Hematopoietic multipotent progenitor cell treated with erythropoietin and hydrocortisone succinate and interleukin-3 and kit ligand, for 8 days (in vitro differentiated cells): ENCODE results near the gene NTPCR.

Experiments used
- DNase-seq: peaks from one replicate; pipeline ENCODE4 v3.0.0-alpha.2; 2015

NTPCR gene

GRCh38 chr1:232965124-232965911 lies 14.9 kb downstream of the NTPCR start:
- DNase-seq: no peak

- DNase-seq: no peak
These were observed 15.5 kb downstream of the NTPCR start for GRCh38 chr1:232965912-232966217.

- DNase-seq: peak; percentile 6
These were observed 16.3 kb downstream of the NTPCR start for GRCh38 chr1:232966663-232967062.

DNA sequence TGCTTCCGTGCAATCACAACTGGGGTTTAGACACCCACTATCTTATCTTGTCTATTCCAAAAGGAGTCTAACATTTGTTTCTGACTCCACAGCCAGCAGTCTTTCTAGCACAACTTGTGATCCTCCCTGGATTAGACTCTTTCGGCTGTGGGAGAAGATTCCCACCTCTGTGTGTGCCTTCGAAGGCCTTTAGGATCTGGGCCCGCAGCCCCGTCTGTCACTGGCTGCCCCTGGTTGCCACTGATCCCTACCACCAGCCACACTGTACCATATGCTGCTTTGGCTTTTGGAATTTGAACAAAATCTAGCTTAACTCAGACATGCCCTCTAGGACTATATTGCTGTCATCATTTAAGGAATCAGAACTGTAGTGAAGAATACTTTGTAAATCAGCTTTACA lies 18.0 kb downstream of the NTPCR start:
- DNase-seq: no peak

- peak; percentile 18 for DNase-seq
These were observed 18.6 kb downstream of the NTPCR start for GRCh38 chr1:232968965-232969364.

DNA sequence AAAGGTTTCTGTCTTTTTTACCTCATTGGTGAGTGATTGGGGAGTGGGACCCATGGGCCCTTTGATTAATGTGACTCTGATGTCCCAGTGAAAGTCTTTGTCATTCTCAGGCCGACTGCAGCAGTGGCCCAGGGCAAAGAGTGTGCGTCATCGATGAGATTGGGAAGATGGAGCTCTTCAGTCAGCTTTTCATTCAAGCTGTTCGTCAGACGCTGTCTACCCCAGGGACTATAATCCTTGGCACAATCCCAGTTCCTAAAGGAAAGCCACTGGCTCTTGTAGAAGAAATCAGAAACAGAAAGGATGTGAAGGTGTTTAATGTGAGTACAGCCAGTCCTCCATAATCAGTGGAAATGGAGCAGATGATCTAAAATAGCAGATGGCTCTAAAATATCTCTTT lies 19.4 kb downstream of the NTPCR start:
- no peak for DNase-seq

- DNase-seq: no peak
These were observed 20.1 kb downstream of the NTPCR start for GRCh38 chr1:232970508-232970907.

DNA sequence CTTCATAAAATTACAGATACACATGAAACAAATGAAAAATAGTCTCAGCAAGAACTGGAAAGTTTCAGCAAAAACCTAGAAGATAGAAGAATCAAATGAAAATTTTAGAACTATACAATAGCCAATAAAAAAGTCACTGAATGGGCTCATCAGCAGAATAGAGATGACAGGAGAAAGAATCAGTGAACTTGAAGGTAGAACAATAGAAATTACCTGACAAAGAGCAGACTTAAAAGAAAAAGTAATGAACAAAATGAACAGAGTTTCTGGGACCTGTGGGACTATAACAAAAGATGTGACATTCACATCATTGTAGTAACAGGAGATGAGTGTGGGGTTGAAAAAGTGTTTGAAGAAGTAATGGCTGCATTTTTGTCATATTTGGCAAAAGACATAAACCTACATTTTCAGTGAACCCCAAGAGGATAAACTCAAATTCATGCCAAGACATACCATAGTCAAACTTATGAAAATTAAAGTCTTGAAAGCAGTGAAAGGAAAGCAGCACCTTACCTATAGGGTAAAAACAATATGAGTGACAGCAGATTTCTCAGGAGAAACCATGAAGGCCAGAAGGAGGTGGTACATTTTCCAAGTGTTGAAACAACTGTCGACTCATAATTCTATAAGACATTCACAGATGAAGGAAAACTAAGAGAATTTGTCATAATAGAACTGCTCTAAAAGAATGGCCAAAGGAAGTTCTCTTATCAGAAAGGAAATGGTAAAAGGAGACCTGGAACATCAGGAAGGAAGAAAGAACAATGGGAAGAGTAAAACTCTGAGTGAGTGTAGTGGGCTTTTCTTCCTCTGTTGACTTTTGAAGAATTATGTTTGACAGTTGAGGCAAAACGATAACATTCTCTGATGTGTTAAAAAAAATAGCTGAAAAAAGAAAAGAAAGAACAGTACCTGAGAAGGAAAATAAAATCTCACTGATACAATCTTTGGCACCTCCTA lies 23.5 kb downstream of the NTPCR start:
- DNase-seq: no peak

DNA sequence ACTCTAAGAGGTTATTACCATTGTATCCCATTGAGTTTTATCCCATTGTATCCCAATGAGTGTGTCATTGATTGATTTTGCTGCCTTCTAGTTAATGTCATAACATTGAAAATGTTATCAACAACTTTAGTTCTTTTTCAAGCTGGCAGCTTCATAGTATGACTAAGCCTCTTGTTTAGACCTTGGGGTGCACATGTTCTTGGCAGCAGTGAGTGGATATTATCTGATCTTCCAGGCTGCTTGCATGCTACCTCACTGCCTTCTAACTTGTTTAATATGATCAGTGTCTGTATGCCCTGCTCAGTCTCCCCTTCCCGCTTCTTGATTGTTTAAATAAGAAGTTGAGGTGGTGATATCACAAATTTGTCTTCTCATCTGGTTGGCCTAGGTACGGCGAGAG lies 24.6 kb downstream of the NTPCR start:
- peak; percentile 74 for DNase-seq

DNA sequence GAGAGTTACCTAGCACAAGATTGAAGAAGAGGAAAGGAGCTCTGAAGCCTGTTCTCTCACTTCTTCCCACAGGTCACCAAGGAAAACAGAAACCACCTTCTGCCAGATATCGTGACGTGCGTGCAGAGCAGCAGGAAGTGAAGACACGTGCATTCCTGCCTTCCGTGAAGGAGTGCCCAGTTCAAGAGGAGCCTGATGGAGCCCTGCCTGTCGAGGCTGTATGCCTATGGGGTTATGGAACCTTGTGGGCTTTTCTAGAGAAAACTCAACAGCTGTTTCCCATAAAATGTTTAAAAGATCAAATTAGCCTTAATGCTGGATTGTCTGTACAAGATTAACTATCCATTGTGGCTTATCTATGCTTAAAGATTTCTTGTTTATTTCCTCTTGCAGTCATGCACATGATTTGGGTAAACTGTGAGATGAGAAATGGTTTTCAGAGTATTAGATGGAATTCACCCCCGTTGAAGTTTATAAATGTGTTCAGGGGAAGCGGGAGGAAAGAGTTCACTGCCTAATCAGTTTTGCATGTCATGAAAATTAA lies 27.8 kb downstream of the NTPCR start:
- no peak for DNase-seq

DNA sequence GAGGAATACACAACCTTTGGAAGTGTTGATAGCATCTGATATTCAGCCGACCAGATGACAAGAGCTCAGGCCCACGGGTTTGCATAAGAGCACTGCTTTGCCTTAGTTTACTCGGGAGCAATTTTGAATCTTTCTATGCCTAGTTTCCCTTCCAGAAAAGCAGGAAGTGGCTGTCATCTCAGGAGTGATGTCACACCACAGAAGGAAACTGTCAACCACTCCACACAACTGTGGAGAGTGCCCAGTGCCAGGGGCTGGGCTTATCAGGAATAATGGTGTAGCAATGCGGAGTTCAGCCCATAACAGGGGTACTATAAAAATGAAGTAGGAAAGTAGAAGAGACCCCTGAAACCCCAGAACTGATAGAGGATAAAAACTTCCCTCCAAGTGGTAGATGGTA lies 28.4 kb downstream of the NTPCR start:
- DNase-seq: no peak

GRCh38 chr1:232979558-232979957 lies 29.1 kb downstream of the NTPCR start:
- no peak for DNase-seq

DNA sequence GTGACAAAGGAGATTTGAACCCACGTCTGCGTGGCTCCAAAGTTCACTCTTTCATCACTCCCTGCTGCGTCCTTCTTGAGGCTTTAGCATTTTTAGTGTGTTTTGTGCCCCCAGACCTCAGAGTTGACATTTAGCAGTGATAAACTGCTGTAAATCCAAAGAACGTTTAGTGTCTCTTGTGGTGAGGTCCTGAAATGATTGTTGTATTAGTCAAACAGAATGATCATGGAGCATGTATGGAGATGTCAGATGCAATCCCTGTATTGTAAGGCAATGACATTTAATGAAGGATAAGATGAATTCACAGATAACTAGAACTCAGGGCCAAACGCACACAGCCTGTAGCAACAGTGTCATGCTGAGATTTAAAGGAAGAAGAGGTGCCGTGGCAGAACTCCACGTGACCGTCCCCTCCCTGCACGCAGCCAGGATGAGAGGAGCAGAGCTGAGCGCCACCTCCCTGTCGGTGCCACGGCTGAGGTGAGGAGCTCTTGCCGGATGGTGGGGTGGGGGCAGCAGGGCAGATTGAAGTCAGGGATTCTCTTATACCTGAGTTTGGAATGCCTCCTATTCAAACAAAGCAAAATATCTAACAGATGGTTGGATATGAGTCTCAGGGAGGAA lies 30.1 kb downstream of the NTPCR start:
- DNase-seq: no peak

DNA sequence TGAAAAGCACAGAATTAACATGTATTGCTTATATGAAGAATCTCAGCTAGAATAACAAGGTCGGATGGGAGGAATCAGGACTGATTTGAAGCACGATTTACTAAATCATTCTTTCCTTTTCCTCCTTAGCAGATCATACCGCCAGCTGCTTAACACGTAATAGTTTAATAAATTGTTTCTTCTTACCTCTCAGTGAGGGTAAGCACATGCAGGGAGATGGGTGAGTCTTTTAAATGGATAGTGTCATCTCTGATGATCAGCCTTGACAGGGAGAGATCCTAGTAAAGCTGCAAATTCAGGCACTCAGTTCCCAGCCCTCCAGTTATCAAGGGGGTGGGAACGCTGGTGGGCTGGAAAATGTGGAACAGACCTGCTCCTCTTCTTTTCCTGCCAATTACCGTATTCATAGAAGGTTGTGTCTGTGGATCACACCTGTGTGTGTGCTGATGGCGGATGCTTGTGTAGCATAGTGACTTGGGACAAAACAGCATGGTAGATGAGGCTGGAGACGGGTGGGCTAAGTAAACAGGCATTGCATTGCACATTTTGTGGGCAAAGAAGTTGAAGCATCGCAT lies 30.7 kb downstream of the NTPCR start:
- no peak for DNase-seq

DNA sequence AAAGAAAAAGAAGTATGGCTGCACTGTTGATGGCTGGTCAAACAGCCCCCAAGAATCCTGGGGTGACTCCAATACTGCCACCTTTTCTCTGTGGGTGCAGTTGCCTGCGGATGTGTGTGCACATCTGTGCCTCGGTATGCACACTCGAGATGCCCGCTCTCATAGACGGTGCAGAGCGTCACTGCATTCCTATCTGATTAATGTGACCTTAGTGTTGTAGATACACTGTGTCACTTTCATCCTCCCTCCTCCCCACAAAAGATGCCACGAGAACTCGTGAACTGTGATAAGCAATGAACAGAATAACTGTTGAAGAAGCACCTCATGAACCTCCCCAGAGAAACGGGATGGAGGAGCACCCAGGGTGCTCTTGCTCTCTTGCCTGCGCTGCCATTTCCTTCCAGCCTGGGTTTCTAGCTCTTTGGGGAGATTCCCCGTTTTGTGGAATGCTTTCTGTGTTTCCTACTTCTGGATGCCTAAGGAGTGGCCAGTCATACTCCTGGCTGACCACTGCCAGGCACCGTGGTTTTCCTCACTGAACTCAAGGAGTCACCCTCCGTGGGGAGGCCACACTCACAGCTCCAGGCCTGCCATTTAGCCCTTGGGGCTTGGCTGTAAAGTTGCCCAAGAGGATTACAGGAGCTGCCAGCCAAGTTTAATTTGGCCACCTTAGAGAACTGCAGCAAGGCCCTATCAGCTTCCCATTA lies 32.0 kb downstream of the NTPCR start:
- DNase-seq: no peak

- DNase-seq: no peak
These were observed 33.0 kb downstream of the NTPCR start for GRCh38 chr1:232983375-232983774.

- no peak for DNase-seq
These were observed 33.6 kb downstream of the NTPCR start for GRCh38 chr1:232983817-232984567.

- DNase-seq: no peak
These were observed 34.4 kb downstream of the NTPCR start for GRCh38 chr1:232984577-232985425.

DNA sequence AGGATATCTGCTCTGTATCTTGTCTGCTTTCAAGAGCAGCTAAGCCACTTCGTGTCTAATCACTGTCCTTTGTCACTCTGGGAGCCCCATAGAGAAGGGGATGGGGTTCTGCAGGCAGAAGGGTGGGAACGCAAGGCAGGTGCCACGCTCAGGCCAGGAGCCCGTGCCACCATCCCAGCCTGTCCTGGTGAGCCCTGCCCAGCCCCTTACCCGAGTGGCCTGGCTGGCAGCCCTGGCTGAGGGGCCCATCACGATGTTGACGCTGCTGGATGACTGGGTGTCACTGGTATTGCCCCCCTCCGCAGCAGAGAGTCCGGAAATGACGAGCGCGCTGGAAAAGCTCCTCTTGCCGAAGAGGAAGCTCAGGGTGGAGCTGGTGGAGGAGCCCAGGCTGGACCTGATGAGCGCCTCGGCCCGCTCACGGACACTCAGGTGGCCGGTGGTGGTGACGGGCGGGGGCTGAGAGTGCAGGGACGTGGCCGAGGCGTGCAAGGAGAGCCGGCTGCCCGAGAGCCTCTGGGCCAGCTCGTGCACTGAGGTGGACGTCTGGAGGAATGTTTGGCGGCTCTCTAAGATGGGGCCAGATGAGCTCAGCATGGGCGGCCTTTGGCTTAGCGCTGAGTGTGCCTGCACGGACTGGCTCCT lies 35.6 kb downstream of the NTPCR start:
- no peak for DNase-seq

GRCh38 chr1:232986527-232986922 lies 36.1 kb downstream of the NTPCR start:
- no peak for DNase-seq
